ENCODE measurements around the gene VGLL4. TPM values are rescaled to one million over a fixed set of nuclear protein-coding genes. Genes with fewer than 3 reads are reported as not detected.
A peak's percentile ranks its signal among the peaks of the same experiment; 100 is the strongest.

The VGLL4 gene
- total RNA-seq, 1 donor from 2014 or later: 120 TPM

DNA sequence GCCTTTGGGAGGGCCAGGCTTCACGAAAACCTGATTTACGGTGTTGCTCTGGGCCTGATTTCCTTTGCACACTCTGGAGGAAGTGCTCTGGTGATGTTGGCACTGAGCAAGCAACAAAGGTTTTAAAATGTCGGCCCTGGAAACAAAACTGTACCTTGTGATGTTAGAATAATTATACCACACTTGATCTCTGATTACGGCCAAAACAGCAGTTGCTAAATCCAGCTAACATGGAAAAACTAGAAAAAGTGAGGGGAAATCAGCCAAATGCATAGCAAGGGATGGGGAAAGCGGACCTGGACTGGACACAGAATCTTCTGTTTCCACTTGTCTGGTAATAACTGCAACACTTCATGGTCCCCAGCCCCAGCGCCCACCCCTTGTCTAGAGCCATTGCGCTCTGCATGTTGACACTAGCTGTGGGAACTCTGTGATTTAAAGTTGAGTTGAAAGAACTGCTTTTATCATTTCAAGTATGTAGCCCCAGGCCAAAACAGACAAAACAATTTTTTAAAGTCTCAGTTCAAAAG, 120.1 kb downstream of the VGLL4 start:
- Mint-ChIP-seq H3K27ac (ENCODE audit: unreplicated experiment) (peak overlapping the region; percentile 34), H3K4me3 (ENCODE audit: unreplicated experiment) (no peak overlapping the region), H3K36me3 (ENCODE audit: low read depth, unreplicated experiment) (no peaks in the 10 kb centered on the region), H3K27me3 (ENCODE audit: unreplicated experiment) (no peaks in the 10 kb centered on the region), H3K9me3 (ENCODE audit: unreplicated experiment) (no peaks in the 10 kb centered on the region), H3K4me1 (ENCODE audit: unreplicated experiment) (peaks cover 9% of the 10 kb centered on the region)
- TF ChIP-seq, protein P1, sequence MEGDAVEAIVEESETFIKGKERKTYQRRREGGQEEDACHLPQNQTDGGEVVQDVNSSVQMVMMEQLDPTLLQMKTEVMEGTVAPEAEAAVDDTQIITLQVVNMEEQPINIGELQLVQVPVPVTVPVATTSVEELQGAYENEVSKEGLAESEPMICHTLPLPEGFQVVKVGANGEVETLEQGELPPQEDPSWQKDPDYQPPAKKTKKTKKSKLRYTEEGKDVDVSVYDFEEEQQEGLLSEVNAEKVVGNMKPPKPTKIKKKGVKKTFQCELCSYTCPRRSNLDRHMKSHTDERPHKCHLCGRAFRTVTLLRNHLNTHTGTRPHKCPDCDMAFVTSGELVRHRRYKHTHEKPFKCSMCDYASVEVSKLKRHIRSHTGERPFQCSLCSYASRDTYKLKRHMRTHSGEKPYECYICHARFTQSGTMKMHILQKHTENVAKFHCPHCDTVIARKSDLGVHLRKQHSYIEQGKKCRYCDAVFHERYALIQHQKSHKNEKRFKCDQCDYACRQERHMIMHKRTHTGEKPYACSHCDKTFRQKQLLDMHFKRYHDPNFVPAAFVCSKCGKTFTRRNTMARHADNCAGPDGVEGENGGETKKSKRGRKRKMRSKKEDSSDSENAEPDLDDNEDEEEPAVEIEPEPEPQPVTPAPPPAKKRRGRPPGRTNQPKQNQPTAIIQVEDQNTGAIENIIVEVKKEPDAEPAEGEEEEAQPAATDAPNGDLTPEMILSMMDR (IDR thresholded peaks at IDR 0.05; ENCODE audit: unreplicated experiment): no peak
- DNase-seq (ENCODE audit: low spot score): no peak

DNA sequence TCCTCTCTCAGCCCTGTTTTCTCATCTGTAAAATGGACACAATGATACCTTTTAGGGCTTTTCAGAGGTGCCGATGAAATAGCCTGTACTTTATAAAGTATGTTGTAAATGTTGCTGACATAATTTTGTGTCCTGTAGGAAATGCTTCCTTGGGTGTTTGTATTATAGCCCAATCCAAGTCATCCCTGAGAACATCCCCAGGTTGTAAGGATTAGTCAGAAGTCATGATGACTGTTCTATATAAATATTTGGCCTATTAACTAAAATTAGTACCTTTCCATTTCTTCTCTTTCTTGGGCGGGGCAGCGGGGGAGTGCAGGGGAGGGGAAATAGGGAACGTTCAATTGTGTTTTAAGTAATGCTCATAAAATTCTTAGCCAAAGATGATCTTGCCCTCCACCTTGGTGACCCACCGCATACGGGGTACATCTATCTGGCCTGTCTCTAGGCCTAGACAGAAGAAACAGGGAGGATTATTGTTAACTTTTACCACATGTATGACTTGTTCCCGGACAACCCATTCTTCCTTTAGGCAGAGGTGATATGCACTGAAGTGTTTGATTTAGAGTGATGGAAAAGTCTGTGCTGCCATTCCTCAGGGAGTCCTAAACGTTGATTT, 120.7 kb downstream of the VGLL4 start:
- Mint-ChIP-seq H3K9me3 (ENCODE audit: unreplicated experiment) (no peaks in the 10 kb centered on the region), H3K27me3 (ENCODE audit: unreplicated experiment) (no peaks in the 10 kb centered on the region), H3K4me3 (ENCODE audit: unreplicated experiment) (no peak overlapping the region), H3K36me3 (ENCODE audit: low read depth, unreplicated experiment) (no peaks in the 10 kb centered on the region), H3K4me1 (ENCODE audit: unreplicated experiment) (peaks cover 9% of the 10 kb centered on the region), H3K27ac (ENCODE audit: unreplicated experiment) (peak overlapping the region; percentile 34)
- TF ChIP-seq, protein P1 (IDR thresholded peaks at IDR 0.05; ENCODE audit: unreplicated experiment): no peak
- no peak for DNase-seq (ENCODE audit: low spot score)

DNA sequence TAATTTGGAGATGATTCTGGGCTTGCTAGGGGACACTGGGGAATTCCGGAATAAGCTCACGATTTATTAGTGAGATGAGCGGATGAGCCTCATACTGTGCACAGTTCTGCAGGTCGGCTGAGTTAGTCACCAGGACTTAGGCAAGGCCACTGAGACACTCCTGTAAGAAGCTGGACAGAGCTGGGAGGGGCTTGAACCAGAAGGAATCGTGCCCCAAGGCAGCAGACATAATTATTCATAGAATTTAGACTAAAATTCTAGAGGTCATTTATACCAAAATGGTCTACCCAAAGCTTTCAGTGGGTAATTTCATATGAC, 121.4 kb downstream of the VGLL4 start:
- Mint-ChIP-seq H3K36me3 (ENCODE audit: low read depth, unreplicated experiment) (no peaks in the 10 kb centered on the region), H3K9me3 (ENCODE audit: unreplicated experiment) (no peaks in the 10 kb centered on the region), H3K27ac (ENCODE audit: unreplicated experiment) (no peak overlapping the region), H3K4me1 (ENCODE audit: unreplicated experiment) (peaks cover 15% of the 10 kb centered on the region), H3K27me3 (ENCODE audit: unreplicated experiment) (peaks cover 5% of the 10 kb centered on the region), H3K4me3 (ENCODE audit: unreplicated experiment) (no peak overlapping the region)
- no peak for DNase-seq (ENCODE audit: low spot score)
- TF ChIP-seq, protein P1 (IDR thresholded peaks at IDR 0.05; ENCODE audit: unreplicated experiment): no peak

DNA sequence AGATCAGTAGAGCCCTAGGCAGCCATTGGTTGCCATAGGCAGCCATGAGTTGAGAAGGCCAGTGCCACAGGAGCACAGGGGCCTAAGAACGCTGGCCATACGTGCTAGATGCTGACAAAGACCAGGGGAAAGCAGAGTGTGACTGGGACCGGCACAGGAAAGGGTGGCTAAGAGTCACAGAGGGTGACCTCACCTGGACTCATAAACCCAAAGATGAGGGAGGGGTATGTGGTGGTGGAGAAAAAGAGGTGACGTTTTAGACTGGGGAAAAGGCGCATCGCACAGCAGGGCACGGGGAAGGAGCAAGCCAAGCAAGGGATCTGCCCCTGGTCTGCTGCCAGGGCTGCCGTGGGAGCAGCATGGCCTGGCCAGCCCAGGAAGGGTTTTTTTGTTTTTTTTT, 122.5 kb downstream of the VGLL4 start:
- Mint-ChIP-seq H3K4me1 (ENCODE audit: unreplicated experiment) (peaks cover 15% of the 10 kb centered on the region), H3K4me3 (ENCODE audit: unreplicated experiment) (no peak overlapping the region), H3K36me3 (ENCODE audit: low read depth, unreplicated experiment) (no peaks in the 10 kb centered on the region), H3K27me3 (ENCODE audit: unreplicated experiment) (peaks cover 5% of the 10 kb centered on the region), H3K9me3 (ENCODE audit: unreplicated experiment) (no peaks in the 10 kb centered on the region), H3K27ac (ENCODE audit: unreplicated experiment) (no peak overlapping the region)
- no peak for DNase-seq (ENCODE audit: low spot score)
- TF ChIP-seq, protein P1 (IDR thresholded peaks at IDR 0.05; ENCODE audit: unreplicated experiment): no peak

DNA sequence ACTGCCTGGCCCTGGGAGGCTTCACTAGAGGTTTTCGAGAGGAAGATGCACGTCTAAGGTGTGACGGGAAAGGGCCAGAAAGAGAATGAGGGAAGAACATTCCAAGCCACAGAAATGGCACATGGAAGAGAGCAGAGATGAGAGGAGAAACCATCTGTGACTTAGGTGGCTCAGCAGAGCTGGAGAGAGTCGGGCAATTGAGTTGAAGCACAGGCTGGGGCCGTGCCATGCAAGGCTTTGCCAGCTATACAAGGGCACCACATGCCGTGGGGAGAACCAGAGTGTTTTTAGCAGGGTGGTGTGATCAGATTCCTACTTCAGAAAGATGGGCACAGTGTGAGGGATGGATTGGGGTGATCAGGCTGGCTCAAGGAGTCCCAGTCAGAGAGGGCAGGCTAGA, 126.1 kb downstream of the VGLL4 start:
- TF ChIP-seq, protein P1 (IDR thresholded peaks at IDR 0.05; ENCODE audit: unreplicated experiment): no peak
- H3K27me3 Mint-ChIP-seq (ENCODE audit: unreplicated experiment): peaks cover 7% of the 10 kb centered on the region
- H3K9me3 Mint-ChIP-seq (ENCODE audit: unreplicated experiment): no peaks in the 10 kb centered on the region
- no peak overlapping the region for H3K27ac Mint-ChIP-seq (ENCODE audit: unreplicated experiment)
- H3K4me1 Mint-ChIP-seq (ENCODE audit: unreplicated experiment): peaks cover 20% of the 10 kb centered on the region
- no peak for DNase-seq (ENCODE audit: low spot score)
- no peak overlapping the region for H3K4me3 Mint-ChIP-seq (ENCODE audit: unreplicated experiment)
- no peaks in the 10 kb centered on the region for H3K36me3 Mint-ChIP-seq (ENCODE audit: low read depth, unreplicated experiment)

All from endothelial cell (in vitro differentiated cells).